PC-9 (cell line): ENCODE measurements around the gene NLGN1.

Experiments
- EZH2 ChIP-seq: fragments of 200-600 bp; sonication (generic); IDR thresholded peaks from 2 replicates; pipeline ENCODE4 v1.8.0; 2017; ENCODE audit warnings: antibody characterized with exemption, low read depth
- TF ChIP-seq, protein P1 (sequence below): fragments of 200-600 bp; sonication (generic); conservative IDR thresholded peaks from 2 replicates; pipeline ENCODE4 v1.6.1; 2017; ENCODE audit warnings: mixed run types, antibody characterized with exemption, mild to moderate bottlenecking, moderate library complexity

DNA sequence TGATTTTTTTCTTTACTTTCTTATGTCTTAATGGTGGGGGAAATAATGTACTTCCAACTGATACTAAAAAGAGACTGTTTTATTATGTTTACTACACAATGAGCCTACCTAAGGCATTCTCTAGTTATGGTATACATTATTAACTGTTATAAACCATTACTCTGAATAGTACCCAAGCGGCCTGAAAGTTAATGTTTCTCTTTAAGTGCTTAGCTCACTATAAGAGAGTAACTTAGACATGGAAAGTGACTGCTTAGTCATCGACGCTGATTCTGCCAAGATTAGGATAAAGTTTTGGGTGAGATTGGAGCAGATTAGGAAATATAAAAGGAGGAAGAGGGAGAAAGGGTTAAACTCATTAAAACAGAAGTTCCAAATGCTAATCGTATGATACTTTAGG, 365.0 kb downstream of the NLGN1 start:
- TF ChIP-seq EZH2: no peak
- TF ChIP-seq, protein P1, sequence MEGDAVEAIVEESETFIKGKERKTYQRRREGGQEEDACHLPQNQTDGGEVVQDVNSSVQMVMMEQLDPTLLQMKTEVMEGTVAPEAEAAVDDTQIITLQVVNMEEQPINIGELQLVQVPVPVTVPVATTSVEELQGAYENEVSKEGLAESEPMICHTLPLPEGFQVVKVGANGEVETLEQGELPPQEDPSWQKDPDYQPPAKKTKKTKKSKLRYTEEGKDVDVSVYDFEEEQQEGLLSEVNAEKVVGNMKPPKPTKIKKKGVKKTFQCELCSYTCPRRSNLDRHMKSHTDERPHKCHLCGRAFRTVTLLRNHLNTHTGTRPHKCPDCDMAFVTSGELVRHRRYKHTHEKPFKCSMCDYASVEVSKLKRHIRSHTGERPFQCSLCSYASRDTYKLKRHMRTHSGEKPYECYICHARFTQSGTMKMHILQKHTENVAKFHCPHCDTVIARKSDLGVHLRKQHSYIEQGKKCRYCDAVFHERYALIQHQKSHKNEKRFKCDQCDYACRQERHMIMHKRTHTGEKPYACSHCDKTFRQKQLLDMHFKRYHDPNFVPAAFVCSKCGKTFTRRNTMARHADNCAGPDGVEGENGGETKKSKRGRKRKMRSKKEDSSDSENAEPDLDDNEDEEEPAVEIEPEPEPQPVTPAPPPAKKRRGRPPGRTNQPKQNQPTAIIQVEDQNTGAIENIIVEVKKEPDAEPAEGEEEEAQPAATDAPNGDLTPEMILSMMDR: no peak
